Panc1 (cell line): ENCODE data around the gene LTA4H. TPM values are rescaled to one million over a fixed set of nuclear protein-coding genes. Genes with fewer than 3 reads are reported as not detected.

Experiments
- ATAC-seq: fragments of 200-7000 bp; cut with Tn5 transposase; 2 replicates; pipeline ENCODE4 v1.9.1; 2020; ENCODE audit warnings: mild to moderate bottlenecking, moderate library complexity
- BruUV-seq: library from RNA; stranded (reverse); fragments of 400-500 nt; replicated peaks from 2 replicates; lab custom pipeline; 2021; lab: Mats Ljungman, UMichigan
- CTCF ChIA-PET: fragments of 300-600 bp; sonication (Branson Sonifier 250); formaldehyde crosslinking; loops from one replicate; lab custom pipeline; 2022; ENCODE audit warnings: antibody characterized with exemption; lab: Charles Lee
- POLR2A ChIA-PET: fragments of 300-600 bp; sonication (Branson Sonifier 250); formaldehyde crosslinking; loops from one replicate; lab custom pipeline; 2022; ENCODE audit warnings: antibody characterized with exemption; lab: Charles Lee
- DNase-seq: peaks from one replicate; pipeline ENCODE4 v3.0.0-alpha.2; 2010; ENCODE audit warnings: low read depth, low spot score
- H3K27ac ChIP-seq: 2 replicates; pipeline ENCODE4 v1.5.1; 2011; ENCODE audit warnings: mild to moderate bottlenecking, low read length, inconsistent platforms
- H3K27me3 ChIP-seq: fragments of 200-500 bp; sonication (Bioruptor generic); 2 replicates; pipeline ENCODE4 v1.6.0; 2014; ENCODE audit warnings: low read length, inconsistent platforms; ENCODE audit not compliant: control insufficient read depth, insufficient read depth
- H3K36me3 ChIP-seq: fragments of 200-500 bp; sonication (Bioruptor generic); 2 replicates; pipeline ENCODE4 v1.5.1; 2014; ENCODE audit warnings: inconsistent platforms, mild to moderate bottlenecking, low read length, moderate library complexity; ENCODE audit not compliant: control insufficient read depth, insufficient read depth
- H3K4me1 ChIP-seq: 2 replicates; pipeline ENCODE4 v1.5.1; 2011; ENCODE audit warnings: inconsistent platforms, mild to moderate bottlenecking, low read length, moderate library complexity; ENCODE audit not compliant: control insufficient read depth, insufficient read depth
- H3K4me3 ChIP-seq, 2 experiments: 2 replicates each; pipeline ENCODE4 v1.5.1; 2011 to 2012; ENCODE audit warnings: low read depth in 2 of 2, low read length in 2 of 2, mild to moderate bottlenecking in 2 of 2, inconsistent platforms in 1 of 2, moderate library complexity in 1 of 2
- H3K9me3 ChIP-seq: fragments of 200-500 bp; sonication (Bioruptor generic); 2 replicates; pipeline ENCODE4 v1.5.1; 2014; ENCODE audit warnings: low read depth, mild to moderate bottlenecking, inconsistent platforms, low read length, moderate library complexity; ENCODE audit not compliant: control insufficient read depth, insufficient read depth
- POLR2AphosphoS5 ChIP-seq: IDR thresholded peaks from 2 replicates; pipeline ENCODE4 v1.6.1; 2012; ENCODE audit warnings: mild to moderate bottlenecking, low read depth, low read length, moderate library complexity
- SIN3A ChIP-seq: IDR thresholded peaks from 2 replicates; pipeline ENCODE4 v1.6.1; 2012; ENCODE audit warnings: low read depth, mild to moderate bottlenecking, low read length, moderate library complexity, borderline replicate concordance; ENCODE audit not compliant: insufficient read depth
- TCF7L2 ChIP-seq: IDR thresholded peaks from 2 replicates; pipeline ENCODE4 v1.6.1; 2011; ENCODE audit warnings: mild to moderate bottlenecking, low read depth, low read length, inconsistent platforms
- in situ Hi-C: cut with HindIII; loops from 2 replicates; pipeline ENCODE4 v1.10.0; 2016; ENCODE audit warnings: low sequenced_read_pairs, low pct_unique_long_range_greater_than_20kb
- intact Hi-C: fragments of 100-400 bp; cut with micrococcal nuclease; formaldehyde crosslinking; loops from one replicate; pipeline ENCODE4 v1.10.0; 2022; ENCODE audit not compliant: unreplicated experiment
- total RNA-seq: library from RNA; stranded (reverse); gene quantifications from one replicate; pipeline ENCODE4 v1.2.1, GENCODE V29; 2021; ENCODE audit not compliant: unreplicated experiment
- TF ChIP-seq, protein P1 (sequence below), 2 experiments: IDR thresholded peaks; 2 replicates each; pipeline ENCODE4 v1.6.1; 2011 to 2012; ENCODE audit warnings: low read depth in 2 of 2, control low read depth in 1 of 2, low read length in 1 of 2, mild to moderate bottlenecking in 1 of 2, moderate library complexity in 1 of 2; ENCODE audit not compliant: insufficient read depth in 1 of 2
- TF ChIP-seq, protein P2 (sequence below): fragments of 450-650 bp; IDR thresholded peaks from 2 replicates; pipeline ENCODE4 v1.5.1; 2017; ENCODE audit warnings: mild to moderate bottlenecking

The LTA4H gene
- total RNA-seq, 1 experiment from 2014 or later, result 59.6 TPM

GRCh38 chr12:96083020-96083719, 47.8 kb upstream of the LTA4H start:
- intact Hi-C loops, result no loop called here
- BruUV-seq, result no TSS peak
- in situ Hi-C loops, result no loop called here
- ChIA-PET CTCF (no interaction called here), POLR2A (no interaction called here)
- Histone ChIP-seq H3K27ac (no peak overlapping the region), H3K36me3 (no peaks in the 10 kb centered on the region), H3K9me3 (no peaks in the 10 kb centered on the region; the same call in 1 of the 2 replicates), H3K4me1 (no peaks in the 10 kb centered on the region), H3K27me3 (no peaks in the 10 kb centered on the region), H3K4me3 (no peak overlapping the region)
- ATAC-seq (no peak), DNase-seq (no peak)
- TF ChIP-seq POLR2AphosphoS5 (no peak), TCF7L2 (no peak), SIN3A (no peak)
- TF ChIP-seq, protein P1, sequence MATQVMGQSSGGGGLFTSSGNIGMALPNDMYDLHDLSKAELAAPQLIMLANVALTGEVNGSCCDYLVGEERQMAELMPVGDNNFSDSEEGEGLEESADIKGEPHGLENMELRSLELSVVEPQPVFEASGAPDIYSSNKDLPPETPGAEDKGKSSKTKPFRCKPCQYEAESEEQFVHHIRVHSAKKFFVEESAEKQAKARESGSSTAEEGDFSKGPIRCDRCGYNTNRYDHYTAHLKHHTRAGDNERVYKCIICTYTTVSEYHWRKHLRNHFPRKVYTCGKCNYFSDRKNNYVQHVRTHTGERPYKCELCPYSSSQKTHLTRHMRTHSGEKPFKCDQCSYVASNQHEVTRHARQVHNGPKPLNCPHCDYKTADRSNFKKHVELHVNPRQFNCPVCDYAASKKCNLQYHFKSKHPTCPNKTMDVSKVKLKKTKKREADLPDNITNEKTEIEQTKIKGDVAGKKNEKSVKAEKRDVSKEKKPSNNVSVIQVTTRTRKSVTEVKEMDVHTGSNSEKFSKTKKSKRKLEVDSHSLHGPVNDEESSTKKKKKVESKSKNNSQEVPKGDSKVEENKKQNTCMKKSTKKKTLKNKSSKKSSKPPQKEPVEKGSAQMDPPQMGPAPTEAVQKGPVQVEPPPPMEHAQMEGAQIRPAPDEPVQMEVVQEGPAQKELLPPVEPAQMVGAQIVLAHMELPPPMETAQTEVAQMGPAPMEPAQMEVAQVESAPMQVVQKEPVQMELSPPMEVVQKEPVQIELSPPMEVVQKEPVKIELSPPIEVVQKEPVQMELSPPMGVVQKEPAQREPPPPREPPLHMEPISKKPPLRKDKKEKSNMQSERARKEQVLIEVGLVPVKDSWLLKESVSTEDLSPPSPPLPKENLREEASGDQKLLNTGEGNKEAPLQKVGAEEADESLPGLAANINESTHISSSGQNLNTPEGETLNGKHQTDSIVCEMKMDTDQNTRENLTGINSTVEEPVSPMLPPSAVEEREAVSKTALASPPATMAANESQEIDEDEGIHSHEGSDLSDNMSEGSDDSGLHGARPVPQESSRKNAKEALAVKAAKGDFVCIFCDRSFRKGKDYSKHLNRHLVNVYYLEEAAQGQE (IDR thresholded peaks at IDR 0.05; ENCODE audit: insufficient read depth in 1 of 2, low read depth in 2 of 2, low read length in 1 of 2), result no peak
- TF ChIP-seq, protein P2, sequence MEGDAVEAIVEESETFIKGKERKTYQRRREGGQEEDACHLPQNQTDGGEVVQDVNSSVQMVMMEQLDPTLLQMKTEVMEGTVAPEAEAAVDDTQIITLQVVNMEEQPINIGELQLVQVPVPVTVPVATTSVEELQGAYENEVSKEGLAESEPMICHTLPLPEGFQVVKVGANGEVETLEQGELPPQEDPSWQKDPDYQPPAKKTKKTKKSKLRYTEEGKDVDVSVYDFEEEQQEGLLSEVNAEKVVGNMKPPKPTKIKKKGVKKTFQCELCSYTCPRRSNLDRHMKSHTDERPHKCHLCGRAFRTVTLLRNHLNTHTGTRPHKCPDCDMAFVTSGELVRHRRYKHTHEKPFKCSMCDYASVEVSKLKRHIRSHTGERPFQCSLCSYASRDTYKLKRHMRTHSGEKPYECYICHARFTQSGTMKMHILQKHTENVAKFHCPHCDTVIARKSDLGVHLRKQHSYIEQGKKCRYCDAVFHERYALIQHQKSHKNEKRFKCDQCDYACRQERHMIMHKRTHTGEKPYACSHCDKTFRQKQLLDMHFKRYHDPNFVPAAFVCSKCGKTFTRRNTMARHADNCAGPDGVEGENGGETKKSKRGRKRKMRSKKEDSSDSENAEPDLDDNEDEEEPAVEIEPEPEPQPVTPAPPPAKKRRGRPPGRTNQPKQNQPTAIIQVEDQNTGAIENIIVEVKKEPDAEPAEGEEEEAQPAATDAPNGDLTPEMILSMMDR, result no peak

DNA sequence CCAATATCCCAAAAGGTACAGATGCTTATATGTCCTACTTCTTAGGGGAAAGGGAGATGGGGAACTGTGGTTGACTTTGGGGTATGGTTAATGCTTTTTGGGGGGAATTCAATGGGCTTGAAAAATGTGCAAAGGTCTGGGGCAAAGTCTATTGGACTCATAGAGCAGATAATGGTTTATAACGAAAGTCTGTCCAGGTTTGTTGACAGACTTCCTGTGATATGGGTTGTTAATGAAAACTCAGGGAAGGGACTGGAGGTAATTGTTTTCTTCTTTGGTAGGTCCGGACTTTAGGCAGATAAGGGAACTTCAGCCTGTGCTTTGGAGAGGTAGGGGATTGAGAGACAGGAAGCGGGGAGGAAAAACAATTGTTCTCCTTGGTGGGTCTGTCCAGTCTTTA, 46.2 kb upstream of the LTA4H start:
- no peak for ATAC-seq
- ChIA-PET POLR2A (no interaction called here), CTCF (no interaction called here)
- Histone ChIP-seq H3K9me3 (no peaks in the 10 kb centered on the region; the same call in 1 of the 2 replicates), H3K4me3 (no peak overlapping the region), H3K36me3 (no peaks in the 10 kb centered on the region), H3K4me1 (no peaks in the 10 kb centered on the region), H3K27ac (no peak overlapping the region), H3K27me3 (no peaks in the 10 kb centered on the region)
- BruUV-seq, result no TSS peak
- no peak for DNase-seq
- intact Hi-C loops, result no loop called here
- in situ Hi-C loops, result no loop called here
- TF ChIP-seq TCF7L2 (no peak), SIN3A (no peak), POLR2AphosphoS5 (no peak)
- TF ChIP-seq, protein P1 (IDR thresholded peaks at IDR 0.05; ENCODE audit: insufficient read depth in 1 of 2, low read depth in 2 of 2, low read length in 1 of 2), result no peak
- TF ChIP-seq, protein P2, result no peak
